NCI-H1092 treated with DMSO at 0.1 percent for 48 hours (cell line): ENCODE measurements around the gene RPS6KA5.

Source experiments
- DNase-seq: peaks from one replicate; lab custom pipeline; 2025; lab: John Stamatoyannopoulos, UW

The RPS6KA5 gene

DNA sequence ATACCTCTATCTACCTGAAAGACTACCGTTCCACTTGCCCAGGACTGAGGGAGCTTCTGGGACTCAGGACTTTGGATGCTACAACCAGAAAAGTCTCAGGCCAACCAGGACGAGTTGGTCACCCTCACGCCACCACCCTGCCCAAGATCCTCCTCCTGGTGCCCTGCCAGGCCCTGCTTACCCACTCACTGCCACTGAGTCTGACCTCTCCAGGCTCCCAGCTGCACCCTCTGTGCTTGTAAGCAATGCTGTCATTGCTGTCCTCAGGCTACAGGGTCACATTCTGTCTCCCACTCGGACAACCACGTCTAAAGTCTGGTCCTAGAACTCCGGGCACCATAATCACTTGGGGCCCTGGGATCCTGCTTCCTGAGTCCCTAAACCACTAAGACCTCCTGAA lies 253.4 kb downstream of the RPS6KA5 start:
- DNase-seq, result no peak

DNA sequence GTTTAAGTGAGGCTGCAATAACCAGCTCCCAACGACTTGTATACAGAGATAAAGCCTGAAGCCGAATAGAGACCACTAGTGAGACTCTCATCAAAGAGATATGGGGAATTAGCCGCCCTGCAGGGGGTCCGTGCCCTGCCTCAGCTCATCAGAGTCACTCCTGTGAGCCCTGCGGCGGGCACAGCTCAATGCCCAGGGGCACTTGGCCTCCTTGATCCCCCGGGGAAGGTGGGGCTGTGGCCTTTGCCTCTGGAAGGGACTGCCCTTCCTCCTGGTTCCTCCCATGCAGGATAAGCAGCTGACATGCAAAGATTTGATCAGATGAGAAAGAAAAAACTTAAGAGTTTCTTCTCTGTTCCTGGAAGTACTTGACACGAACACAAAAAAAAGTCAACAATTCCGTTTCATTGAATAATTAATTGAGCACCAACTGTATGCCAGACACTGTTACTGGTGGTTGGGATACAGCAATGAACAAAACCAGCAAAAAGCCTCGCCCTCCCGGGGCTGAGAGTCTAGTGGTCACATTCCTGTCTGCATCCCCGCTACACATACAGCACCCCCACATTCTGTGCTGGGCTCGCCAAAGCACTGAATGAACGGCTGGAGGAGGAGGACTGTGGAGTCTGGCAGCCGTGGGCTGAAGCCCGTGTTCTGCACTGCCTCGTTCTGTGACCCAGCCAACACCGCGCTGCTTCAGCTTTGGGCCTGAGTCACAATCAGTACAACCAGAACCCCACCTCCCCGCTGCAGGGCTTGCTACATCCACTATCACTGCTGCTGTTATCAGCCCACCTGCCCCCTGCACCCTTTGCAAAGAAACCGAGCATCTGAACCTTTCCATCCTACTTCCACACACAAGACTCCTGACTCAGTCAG lies 254.5 kb downstream of the RPS6KA5 start:
- no peak for DNase-seq

- no peak for DNase-seq
These were observed 255.4 kb downstream of the RPS6KA5 start for GRCh38 chr14:90805084-90805391.

DNA sequence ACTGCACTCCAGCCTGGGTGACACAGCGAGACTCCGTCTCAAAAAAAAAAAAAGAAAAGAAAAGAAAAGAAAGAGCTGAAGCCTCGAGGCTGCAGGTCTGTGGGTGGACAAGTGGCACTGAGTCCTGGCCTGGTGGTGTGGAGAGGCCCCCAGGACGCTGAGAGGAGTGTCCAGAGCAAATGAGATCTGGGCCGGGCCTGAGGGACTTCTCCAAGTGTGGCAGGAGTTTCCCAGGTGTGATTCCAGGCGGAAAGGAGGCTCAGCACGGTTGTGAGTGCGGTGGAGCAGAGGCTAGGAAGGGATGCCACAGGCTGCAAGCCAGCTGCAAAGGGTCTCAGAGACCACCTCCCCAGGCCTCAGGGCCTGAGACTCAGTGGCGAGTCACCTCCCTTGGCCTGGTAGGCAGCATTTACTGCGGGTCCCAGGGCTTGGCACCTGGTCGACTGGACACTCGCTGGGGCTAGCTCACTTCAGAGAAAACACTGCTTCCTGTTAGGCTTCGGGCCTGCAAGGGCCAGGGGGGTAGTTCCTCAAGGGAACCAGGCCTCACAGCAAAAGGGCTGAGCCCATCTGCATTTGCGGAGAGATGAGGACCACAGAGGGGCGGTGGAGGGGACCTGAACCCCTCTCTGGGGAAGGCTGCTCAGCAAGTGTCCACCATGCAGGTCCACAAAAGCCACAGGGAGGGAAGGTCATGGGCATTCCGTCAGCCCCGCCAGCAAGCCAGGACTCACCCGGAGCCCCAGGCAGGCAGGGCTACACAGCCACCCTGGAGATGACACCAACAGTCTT lies 256.0 kb downstream of the RPS6KA5 start:
- DNase-seq, result no peak

- DNase-seq, result no peak
These were observed 257.2 kb downstream of the RPS6KA5 start for GRCh38 chr14:90803249-90803648.

GRCh38 chr14:90799420-90799819 lies 261.0 kb downstream of the RPS6KA5 start:
- DNase-seq, result no peak

DNA sequence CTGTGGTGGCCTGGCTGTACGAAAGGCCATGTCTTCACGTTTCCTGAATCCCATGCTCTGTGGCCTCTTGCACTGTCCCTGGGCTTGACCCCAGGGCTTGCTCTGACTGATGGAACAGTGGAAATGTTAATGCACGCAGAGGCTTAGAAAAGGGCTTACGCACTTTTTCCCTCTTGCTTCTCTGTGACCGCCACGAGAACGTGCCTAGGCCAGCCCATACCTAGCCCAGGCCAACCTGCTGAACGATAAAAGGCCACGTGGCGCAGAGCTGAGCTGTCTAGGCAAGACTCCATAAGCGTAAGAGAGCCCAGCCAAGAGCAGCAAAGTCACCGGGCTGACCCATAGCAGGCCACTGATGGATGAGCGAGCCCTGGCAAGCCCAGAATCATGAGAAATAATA lies 262.5 kb downstream of the RPS6KA5 start:
- no peak for DNase-seq
